Muscle of back (tissue), 13 donors: Measurements from ENCODE around the gene PLEKHS1. TPM values are rescaled to one million over a fixed set of nuclear protein-coding genes. Genes with fewer than 3 reads are reported as not detected.
A peak's percentile ranks its signal among the peaks of the same experiment; 100 is the strongest.

Experiments used
- DNase-seq, 3 donors: peaks; one replicate each; pipeline versions ENCODE4 v3.0.0 to v3.0.0-alpha.2; 2013
- long read RNA-seq, 9 donors: transcript quantifications; one replicate each; lab custom pipeline, GENCODE V29; 2026
- polyA plus RNA-seq, 10 donors: library from polyadenylated mRNA; unstranded; fragments of 120-200 nt; gene quantifications; one replicate each; pipeline ENCODE4 v1.2.1, GENCODE V29; 2013; ENCODE audit not compliant: insufficient read length in 10 of 10

Gene PLEKHS1
- under 1 TPM in 5 of 10 donors, not detected in 5; 0.07 to 0.18 (median 0.12) TPM for polyA plus RNA-seq
- long read RNA-seq, donor 1 = 0 reads
- long read RNA-seq, donor 2 = 0 reads
- long read RNA-seq, donor 3 = 0 reads
- long read RNA-seq, donor 4 = 0 reads
- long read RNA-seq, donor 5 = 0 reads
- long read RNA-seq, donor 6 = 0 reads
- long read RNA-seq, donor 7 = 0 reads
- long read RNA-seq, donor 8 = 0 reads
- long read RNA-seq, donor 9 = 0 reads

DNA sequence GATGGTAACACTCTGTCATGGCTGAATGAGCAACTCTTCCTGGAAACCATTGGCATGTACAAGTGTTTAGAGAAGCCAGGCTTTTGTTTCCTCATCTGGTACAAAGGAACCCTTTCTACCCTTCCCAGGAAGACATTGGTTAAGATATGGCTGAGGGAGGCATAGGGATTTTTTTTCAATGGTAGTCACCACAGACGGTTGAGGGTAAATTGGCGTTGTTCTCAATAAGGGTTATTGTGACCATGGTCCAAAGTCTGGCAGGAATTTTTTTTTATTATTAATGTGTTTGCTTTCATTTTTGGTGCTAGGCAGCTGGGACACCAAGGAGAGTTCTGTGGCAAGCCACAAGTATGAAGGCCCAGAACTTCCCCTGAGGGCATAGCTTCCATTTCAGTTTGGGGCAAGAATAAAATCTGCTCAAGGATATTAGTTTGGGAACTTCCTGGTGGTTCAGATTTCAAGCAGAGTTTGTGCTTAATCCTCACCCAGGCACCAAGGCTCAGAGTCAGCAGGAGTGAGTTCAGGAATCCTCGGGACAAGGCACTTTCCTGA is at the start of gene PLEKHS1:
TSS of gene PLEKHS1 (plus strand) at position 502 of the 552 bp plus-strand sequence. CDS start 3,596 bp downstream, outside the sequence.
- no peak for DNase-seq

DNA sequence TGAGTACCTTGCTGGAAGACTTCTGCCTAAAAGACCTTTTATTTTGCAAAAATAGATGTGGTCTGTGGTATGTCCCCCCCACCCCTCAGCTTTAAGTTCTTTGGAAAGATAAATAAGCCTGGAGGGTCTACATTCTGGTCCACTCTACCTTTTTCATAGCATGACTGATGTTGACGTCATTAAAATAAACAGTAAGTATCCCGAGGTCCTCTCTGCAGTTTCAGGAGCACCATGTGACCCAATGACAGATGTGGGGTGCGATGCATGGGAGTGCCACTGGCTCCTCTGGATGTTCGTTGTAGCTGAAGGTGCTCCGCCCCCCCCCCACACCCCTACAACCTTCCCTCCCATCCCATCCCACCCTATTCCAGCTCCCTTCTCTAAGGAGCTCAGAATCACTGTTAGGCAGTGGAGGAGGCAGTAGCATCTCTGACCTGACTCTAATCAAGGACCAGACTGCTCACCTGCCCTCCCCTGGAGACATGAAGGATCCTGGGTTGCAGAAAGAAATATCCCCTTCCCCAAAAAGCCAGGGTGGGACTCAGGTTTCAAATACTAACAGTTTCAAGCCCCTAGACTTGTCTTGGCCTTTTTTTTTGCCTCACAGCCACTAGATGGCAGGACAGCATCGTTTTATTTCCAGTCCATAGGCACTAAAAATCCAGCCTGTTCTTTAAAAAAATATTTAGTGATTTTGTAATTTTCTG is 46.7 kb upstream of the PLEKHS1 start:
- peak; percentile 32 to 61 (median 36) for DNase-seq

DNA sequence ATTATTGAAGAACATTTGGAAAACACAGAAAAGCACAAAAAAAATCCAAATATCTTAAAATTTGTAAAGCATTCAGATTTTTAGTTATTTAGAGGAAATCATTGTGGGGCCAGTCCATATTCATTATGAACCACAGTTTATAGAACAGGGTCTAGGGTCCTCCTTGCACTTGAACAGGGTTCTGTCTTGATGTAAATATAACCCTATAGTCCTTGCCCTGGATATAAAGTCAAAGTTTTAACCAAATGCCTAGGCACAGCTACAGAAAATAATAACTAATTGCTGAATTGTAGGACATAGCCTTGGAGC is 46.2 kb upstream of the PLEKHS1 start:
- no peak for DNase-seq

DNA sequence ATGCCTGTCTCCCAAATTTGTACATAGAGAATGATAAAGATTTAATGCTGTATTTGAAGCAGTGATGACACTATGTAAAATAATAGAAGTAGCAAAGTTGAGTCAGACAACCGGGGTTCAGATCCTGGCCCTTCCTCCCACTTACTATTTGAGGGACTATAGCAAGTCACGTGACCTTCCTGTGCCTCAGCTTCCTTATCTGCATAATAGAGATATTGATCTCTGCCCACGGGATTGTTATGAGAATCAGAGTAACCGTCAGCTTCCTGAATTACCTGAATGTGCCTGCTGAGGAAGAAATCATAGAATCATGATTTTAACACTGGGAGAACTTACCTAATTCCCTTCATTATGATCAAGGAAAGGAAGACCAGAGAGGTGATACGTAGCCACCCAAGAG is 44.9 kb upstream of the PLEKHS1 start:
- DNase-seq = no peak

DNA sequence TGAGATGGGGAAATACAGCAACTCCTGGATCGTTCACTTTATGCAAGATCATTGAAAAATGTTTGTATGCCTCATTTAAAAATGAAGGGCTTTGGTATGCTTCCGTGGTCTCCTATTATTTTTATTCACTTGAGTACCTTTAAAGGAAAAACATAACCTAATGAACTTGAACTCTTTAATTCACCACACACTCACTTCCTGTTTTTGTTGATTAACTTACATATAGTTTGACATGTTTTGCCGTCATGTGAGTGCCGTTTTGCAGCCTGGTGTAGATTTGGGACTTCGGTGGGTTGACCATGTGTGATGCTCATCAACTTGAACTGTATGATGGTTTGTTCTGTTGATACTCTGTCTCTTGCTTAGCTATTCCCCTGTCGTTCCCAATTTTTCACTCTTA is 42.8 kb upstream of the PLEKHS1 start:
- DNase-seq = no peak

DNA sequence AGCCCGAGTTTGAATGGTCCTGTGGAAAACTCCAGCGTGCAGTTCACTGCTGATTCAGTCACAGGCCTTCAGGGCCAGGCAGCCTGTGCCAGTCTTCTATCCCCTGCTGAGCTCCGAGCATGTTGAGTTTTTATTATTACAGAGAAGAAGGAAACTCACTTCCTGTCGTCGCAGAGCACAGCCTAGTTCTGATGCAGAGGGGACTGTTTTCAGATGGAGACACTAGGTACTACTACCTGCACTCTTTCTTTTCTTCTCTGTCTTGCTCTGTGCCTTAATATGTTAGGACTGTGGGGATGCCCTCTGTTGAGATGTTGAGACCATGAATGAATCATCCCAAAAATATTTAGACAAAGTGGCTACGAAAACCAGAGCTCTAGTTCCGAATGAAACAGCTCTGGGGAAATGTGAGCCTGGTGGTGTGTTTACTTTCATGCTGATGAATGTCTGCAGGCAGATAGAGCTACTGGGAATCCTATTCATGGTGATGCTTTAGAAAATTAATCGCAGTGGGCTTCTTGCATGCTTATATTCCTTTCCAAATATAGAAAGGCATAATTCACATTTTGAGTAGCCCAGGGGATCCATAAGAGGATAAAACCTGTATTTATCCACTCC is 42.2 kb upstream of the PLEKHS1 start:
- DNase-seq = peak in 1 of 3 donors; percentile 49

DNA sequence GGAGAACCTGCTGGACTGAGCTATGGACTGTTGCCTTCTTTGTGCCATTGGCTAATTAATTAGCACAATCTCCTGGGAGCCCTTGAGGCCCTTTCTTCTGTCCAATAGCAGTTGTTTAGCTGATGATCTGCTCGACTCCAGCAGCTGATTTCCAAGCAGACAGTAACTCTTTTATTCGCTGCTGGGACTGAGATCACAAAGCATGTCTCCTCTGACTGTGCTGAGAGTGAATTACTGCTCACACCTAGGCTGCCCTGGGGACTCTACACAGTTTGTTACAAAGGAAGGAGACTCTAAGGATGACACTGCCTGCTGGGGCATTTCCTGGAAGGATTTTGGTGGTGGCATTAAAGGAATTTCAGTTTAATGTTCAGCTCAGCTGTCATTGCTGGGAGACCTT is 40.3 kb upstream of the PLEKHS1 start:
- DNase-seq = no peak

DNA sequence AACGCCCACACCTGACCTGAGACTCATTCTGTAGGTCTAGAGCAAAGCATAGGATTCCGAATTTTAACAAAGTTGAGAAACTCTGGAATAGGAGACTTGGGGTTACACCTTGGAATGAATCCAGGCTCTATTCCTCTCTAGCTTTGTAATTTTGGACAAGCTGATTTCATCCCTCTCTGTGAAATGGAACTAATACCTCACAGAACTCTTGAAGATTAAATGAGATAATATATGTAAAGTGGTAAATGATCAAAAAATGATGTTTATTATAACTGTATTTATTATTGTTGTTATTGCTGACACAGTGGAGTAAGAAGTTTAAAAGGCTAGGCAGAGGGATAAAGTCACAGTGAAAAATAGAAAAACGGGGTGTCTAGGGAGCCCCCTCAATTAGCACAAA is 39.5 kb upstream of the PLEKHS1 start:
- no peak for DNase-seq

DNA sequence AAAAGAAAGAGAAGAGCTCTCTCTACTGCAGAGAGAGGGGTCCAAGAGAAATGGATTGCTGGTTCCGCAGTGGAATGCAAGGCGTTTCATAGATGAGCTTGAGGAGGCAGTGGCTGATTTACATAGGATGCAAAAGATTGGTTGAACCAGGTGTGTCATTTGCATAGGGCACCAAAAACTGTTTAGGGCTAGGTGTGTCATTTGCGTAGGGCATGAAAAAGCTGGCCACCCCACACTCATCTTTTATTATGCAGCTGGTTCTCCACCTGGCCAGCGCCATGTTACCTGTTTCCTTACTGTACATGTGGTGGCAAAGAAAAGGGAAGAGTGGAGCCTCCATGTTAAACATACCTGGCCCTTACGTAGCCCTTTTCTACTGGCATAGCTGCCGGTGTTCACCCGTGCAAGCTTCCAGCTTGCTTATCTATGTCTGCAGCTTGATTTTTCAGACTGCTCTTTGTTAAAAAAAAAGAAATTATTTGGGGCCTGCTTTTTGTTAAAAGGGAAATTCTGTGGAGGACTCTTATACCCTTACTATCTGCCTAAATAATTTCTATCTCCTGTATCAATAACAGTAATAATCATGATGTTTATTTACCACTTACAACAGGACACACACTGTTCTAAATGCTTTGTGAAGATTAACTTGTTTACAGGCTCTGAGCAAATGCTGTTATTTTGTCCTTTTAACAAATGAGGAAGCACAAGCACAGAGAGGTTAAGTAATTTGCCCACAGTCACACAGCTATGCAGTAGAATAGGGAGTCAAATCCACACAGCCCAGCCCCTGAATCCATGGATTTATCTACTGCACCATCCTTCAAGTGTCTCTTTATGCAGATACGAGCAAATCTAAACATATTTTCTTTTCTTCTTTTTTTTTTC is 38.5 kb upstream of the PLEKHS1 start:
- DNase-seq = no peak

DNA sequence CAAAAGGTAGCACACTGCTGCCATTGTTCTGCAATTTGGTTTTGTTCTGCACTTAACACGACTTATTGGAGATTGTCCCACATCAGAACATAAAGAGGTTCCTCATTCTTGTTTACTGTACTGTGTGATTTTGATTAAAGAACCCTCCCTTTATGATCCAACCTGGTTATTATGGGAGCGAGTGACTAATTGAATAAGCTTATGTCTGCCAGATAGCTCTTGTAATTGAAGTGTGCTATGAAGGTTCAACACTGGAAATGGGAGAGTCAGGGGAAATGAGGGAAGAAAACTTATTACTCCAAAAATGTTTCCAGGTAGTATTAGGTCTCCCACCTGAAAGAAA is 37.9 kb upstream of the PLEKHS1 start:
- no peak for DNase-seq

DNA sequence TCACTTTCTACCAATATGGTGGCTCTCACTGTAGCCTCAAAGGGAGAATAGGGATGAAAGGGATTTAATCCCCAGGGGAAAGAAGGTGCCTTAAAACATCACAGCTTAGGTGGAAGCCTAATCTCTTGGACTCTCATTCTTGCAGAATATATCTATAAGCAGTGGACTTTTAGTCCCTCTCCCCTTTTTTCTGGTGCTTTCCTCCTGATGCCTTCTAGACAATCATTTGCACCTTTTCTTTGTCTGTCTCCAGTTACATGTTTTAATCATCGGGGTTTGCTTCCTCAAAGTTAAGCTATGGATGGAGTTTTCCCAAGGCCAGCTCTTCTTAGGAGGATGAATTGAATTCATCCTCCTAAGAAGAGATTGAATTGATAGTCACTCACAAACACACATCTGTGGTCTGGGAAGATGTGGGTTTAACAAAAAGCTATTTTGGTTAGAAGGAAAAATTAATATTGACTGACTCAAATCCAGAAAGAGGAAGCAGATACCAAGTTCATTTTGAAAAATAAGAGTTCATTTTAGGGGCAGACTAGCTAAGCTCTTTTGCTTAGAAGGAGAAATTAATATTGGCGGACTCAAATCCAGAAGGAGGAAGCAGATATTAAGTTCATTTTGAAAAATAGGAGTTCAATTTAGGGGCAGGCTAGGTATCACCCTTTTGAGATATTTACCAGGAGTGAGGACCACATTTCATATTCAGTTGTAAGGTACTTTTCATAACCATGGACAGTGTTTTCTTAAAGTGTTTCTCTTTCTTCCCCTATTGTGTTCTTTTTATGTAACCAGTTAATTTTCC is 35.2 kb upstream of the PLEKHS1 start:
- DNase-seq = no peak

DNA sequence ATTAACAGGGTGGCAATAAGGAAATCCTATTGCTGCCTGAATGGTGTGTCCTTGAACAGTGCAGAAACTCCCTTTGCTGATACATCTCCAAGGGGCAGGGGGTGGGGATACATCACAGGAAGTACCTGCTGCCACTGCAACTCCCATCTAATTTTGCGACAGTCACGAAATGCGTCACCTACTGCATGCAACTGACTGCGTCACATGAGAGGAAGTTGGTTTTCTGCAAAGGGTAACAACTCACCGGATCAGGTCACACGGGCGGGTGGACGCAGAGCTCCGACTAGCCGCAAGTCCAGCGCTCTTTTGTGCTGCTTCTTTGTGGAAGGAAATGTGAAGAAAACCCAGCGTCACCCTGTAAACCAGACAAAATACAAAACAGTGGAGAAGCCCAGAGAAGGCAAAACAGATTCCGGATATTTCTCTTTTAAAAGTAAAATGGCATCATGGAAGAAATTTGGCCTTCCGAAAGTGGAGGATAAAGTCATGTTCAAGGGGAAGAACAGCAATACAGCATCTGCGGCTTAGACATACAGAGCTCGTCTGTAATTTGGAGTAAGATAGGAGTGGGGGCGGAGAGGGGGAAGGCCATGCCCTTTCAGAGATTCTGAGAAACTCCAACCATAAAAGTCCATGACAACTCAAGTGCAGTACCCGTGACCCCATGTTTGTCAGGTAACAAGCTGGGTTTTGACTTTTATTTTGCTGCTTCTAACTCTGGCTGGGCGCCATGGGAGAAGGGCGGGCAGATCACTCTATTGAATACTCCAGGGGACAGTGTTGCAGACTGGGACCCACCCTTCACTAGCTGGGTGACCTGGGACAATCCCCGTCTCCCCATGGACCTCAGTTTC is 32.3 kb upstream of the PLEKHS1 start:
- no peak for DNase-seq

DNA sequence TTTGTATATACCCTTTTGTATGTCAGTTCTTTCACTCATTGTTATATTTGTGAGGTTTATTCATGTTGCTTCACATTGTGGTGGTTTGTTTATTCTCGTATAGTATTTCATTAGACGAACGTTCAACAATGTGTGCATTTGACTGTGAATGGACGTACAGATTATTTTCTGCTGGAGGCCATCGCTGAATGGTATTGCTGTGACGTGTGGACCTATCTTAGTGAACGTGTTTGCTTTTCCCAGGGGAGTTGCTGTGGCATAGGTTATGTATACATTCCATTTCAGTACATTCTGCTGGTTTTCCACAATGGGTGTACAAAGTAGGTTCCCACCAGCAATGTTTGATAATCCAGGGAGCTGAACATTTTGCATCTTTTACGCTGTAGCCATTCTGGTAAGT is 31.1 kb upstream of the PLEKHS1 start:
- DNase-seq = no peak

DNA sequence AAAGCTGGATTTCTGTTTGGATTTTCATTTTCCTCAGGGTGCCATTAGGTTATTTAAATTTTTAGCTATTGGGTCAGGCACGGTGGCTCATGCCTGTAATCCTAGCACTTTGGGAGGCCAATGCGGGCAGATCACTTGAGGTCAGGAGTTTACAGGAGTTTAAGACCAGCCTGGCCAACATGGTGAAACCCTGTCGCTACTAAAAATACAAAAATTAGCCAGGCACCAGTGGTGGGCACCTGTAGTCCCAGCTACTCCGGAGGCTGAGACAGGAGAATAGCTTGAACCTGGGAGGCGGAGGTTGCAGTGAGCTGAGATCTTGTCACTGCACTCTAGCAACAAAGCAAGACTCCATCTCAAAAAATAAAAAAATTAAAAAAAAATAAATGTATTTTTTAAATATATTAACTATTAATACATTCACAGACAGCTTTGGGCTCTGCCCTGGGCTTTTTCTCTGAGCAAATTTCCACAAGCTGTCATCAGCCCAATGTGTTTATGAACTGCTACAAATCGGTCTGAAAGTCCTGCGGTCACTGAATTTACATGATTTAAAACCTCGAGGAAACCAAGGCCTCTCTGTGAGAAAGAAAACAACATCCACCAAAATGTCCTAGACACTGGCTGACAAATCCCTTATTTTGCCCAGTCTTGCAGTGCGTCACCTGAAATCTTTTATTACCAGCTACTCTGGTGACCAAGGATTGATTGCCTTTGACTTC is 19.2 kb upstream of the PLEKHS1 start:
- DNase-seq = no peak

DNA sequence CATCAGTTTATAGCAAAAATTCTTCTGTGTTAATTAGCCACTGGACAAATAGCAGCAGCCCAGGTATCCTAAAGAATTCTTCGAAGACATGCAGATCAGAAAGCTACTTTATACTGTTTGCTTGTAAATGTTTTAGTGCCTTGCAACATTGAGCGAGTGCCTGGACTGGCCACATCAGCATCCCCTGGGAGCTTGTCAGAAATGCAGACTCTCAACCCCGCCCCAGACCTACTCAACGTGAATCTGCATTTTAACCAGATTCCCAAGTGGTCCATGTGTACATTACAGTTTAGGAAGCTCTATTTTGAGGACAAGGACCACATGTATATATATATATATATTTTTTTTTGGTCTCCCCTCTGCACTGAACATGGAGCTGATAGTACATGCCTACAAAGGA is 18.5 kb upstream of the PLEKHS1 start:
- no peak for DNase-seq

DNA sequence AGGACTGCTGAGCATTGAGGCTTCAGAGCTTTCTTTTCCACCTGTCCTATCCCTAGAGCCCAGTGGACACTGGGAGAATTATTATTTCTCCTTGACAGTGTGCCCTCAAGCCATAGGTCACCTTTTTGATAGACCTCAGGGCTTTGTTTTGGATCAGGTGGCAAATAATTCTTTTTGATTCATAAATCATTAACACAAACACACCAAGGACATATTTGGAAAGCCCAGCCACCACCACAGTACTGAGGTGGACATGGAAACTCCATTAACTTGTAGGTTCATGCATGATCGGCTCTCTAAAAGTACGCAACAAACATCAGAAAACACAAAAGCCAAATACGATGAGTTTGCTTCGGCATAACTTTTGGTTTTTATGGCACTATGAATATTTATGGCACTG is 17.8 kb upstream of the PLEKHS1 start:
- DNase-seq = no peak

DNA sequence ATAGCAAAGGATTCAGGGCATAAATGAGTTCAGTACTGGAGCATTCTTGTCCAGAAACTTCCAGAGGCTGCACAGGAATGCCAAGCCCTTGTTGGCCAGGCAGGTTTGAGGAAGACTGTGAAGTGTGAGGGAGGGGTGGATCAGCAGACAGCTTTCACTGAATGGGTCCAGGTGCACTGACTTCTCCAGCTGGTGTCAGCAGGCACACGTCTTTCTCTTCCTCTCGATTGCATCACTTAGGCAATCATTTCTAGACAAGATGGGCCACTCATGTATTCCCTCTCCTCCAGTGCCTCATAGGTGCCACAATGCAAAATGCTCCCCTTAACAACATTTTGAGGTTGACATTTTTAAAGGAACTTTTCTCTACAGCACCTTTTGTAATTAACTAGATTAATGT is 15.6 kb upstream of the PLEKHS1 start:
- DNase-seq = no peak

DNA sequence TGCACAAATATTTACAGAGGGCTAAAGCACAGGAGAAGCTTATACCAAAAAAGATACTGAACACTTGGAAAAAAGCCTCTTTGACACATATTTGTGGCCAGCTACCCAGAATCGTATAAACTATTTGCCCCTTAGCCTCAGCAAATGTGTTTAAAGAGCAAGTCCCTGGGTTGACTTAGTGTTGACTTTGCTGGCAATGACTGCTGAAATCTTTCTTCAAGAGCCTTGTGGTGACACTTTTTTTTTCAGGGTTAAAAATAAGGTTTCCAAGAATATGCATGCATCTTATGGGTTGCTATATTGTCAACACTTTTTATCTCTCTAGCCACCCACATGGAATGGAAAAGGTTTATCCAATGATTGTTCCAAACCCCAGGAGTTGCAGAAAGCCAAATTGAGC is 14.9 kb upstream of the PLEKHS1 start:
- DNase-seq = peak in 1 of 3 donors; percentile 8

DNA sequence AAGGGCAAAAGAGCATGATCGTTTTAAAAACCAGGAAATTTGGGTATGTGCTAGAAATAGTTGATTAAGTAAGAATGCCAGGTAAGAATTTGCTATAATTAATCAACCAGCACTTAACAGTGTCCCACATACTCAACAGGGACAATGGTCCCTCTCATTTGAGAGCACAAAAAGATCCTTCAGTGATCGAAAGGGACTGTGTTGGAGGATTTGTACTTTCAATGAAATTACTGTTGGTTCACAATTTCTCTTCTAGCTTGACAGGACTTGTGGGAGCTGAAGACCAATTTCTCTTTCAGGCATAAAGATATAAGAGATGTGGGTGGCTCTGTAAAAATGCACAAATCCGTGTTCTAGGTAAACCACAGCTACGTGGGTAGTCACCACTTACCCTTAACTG is 12.5 kb upstream of the PLEKHS1 start:
- DNase-seq = no peak

DNA sequence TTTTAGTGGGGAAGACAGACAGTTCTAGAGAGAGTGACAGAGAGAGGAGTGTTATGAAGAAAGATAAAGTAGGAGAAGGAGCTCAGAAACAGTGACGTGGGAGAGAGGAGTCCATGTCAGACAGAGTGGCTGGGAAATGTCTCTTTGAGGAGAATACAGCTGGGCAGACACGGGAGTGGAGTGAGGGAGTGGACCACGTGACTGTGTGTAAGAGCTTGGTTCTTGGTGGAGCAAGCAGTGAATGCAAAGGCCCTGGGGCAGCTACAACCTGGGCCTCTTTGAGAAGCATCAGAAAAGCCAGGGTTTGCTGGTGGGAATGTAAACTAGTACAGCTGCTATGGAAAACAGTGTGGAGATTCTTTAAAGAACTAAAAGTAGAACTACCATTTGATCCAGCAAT is 11.9 kb upstream of the PLEKHS1 start:
- DNase-seq = no peak
